GM21576 (cell line): ENCODE measurements around the gene SNX8.

Experiments used
- ATAC-seq: cut with Tn5 transposase; IDR thresholded peaks from one replicate; pipeline ENCODE4 v1.9.1; 2021; ENCODE audit warnings: mild to moderate bottlenecking, moderate library complexity; ENCODE audit not compliant: unreplicated experiment

The SNX8 gene

GRCh38 chr7:2266911-2267310, 47.3 kb downstream of the SNX8 start:
- ATAC-seq = no peak

GRCh38 chr7:2264158-2264557, 50.1 kb downstream of the SNX8 start:
- no peak for ATAC-seq

GRCh38 chr7:2263176-2263575, 51.1 kb downstream of the SNX8 start:
- ATAC-seq = no peak

- ATAC-seq = no peak
Measured at GRCh38 chr7:2261611-2262010, 52.6 kb downstream of the SNX8 start.

- ATAC-seq = no peak
Measured at GRCh38 chr7:2260820-2261219, 53.4 kb downstream of the SNX8 start.

- ATAC-seq = no peak
Measured at GRCh38 chr7:2259480-2259879, 54.8 kb downstream of the SNX8 start.

- ATAC-seq = peak; percentile 61
Measured at GRCh38 chr7:2258661-2259365, 55.4 kb downstream of the SNX8 start.

GRCh38 chr7:2257651-2258050, 56.6 kb downstream of the SNX8 start:
- ATAC-seq = no peak

- ATAC-seq = no peak
Measured at GRCh38 chr7:2257046-2257551, 57.1 kb downstream of the SNX8 start.

- ATAC-seq = no peak
Measured at GRCh38 chr7:2256306-2257045, 57.8 kb downstream of the SNX8 start.

- no peak for ATAC-seq
Measured at GRCh38 chr7:2255145-2256139, 58.8 kb downstream of the SNX8 start.

GRCh38 chr7:2254429-2255144, 59.7 kb downstream of the SNX8 start:
- no peak for ATAC-seq

GRCh38 chr7:2253525-2254244, 60.6 kb downstream of the SNX8 start:
- ATAC-seq = no peak

GRCh38 chr7:2253021-2253420, 61.2 kb downstream of the SNX8 start:
- ATAC-seq = no peak

GRCh38 chr7:2251841-2252771, 62.1 kb downstream of the SNX8 start:
- no peak for ATAC-seq

GRCh38 chr7:2251381-2251780, 62.9 kb downstream of the SNX8 start:
- no peak for ATAC-seq

GRCh38 chr7:2249744-2250323, 64.4 kb downstream of the SNX8 start:
- no peak for ATAC-seq

- ATAC-seq = peak; percentile 62
Measured at GRCh38 chr7:2248984-2249694, 65.1 kb downstream of the SNX8 start.
